Measurements from ENCODE around the gene GOLGA5.

GRCh38 chr14:92800525-92800924 is 6.4 kb downstream of the GOLGA5 start:
- no peak for TF ChIP-seq POLR2A (IDR thresholded peaks at IDR 0.05; ENCODE audit: low read depth, low read length)
- TF ChIP-seq POLR2AphosphoS5 (IDR thresholded peaks at IDR 0.05; ENCODE audit: low read depth, low read length), result no peak
- no peak for TF ChIP-seq SPI1 (IDR thresholded peaks at IDR 0.05; ENCODE audit: low read depth, low read length)
- no peak for TF ChIP-seq TAF1 (IDR thresholded peaks at IDR 0.05; ENCODE audit: low read depth, low read length)

Data from GM12891 (cell line).